Daoy (cell line): ENCODE data around the gene ACADS. TPM values are rescaled to one million over a fixed set of nuclear protein-coding genes. Genes with fewer than 3 reads are reported as not detected.

ENCODE experiments used
- DNase-seq: peaks from one replicate; pipeline ENCODE4 v3.0.0-alpha.2; 2015; ENCODE audit warnings: low read depth
- total RNA-seq: library from RNA; depleted of rRNA; stranded (reverse); fragments of >200 nt; shearing (Covaris generic); gene quantifications from 2 replicates; pipeline ENCODE4 v1.2.3, GENCODE V29; 2014

Gene ACADS
- total RNA-seq, 1 experiment from 2014 or later = 10.9 TPM

DNA sequence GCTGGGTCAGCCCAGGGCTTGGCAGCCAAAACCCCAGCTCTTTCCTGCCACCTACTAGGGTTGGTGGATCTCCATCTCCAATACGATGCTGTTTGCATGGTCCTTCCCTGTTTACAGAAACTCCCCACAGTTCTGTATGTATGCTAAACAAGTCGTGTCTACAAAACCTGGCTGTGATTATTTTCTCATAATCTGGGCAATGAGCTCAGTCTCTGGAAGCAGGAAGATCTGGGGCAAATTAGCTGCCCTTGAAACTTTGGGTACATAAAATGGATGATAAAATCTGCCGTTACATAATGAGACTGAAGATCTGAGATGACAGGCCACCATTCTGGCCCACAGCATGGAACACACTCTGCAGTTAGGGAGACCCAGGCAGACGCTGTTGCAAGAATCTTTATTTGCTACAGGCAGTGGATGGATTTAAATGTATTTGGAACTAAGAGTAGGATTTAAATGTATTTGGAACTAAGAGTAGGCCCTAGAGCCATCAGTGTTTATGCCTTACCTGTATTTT lies 31.7 kb downstream of the ACADS start:
- DNase-seq = no peak

DNA sequence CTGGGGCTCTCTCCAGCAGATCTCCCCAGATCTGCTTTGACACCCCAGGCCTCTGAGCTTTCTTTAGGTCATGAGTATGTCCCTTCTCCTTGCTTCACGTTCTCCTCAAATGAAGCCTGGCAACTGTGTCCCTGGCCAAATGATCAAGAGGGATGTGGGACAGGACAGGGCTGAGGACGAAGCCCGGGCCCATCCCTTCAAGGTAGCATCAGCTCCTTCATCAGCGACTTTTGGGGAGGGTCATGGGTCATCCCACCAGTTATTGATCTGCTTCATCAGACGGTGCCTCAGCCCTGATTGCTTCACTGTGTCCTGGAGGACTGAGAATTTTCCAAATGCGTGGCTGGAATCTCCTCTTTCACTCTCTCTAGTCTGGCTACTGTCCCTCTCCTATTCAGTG lies 32.3 kb downstream of the ACADS start:
- no peak for DNase-seq

DNA sequence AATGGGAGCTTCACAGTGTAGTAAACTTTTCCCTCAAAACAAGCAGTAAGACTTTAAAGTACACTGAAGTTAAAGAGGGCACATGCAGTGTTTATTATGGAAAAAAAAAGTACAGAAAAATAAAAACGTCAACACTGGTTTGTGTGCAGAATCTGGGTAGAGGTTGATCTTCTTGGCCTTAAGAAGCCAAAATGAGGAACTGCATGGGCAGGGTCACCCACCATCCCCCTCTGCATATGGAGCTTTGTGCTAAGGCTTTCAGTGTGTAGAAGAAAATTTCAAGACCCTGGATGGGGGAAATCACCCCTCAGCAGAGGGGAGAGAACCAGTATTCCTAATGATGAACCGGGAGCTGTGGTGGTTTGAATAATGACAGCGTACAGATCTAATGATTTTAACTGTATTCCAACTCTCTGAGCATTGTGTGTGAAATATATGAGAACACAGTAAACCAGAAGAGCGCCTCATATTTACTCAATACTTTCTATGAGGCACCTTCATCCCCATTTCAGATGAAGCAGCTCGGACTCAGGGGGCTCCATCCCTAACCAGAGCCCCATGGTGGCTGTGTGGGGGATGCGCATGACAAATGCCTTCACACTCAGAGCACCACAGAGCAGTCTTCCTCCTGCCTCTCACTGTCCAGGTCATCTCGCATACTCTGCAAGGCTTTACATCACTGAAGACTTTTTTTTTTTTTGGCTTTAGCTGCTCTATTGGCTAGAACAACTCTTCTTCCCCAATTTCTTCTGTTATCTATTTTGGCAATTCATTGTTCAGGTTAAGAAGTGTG lies 33.4 kb downstream of the ACADS start:
- DNase-seq = no peak

DNA sequence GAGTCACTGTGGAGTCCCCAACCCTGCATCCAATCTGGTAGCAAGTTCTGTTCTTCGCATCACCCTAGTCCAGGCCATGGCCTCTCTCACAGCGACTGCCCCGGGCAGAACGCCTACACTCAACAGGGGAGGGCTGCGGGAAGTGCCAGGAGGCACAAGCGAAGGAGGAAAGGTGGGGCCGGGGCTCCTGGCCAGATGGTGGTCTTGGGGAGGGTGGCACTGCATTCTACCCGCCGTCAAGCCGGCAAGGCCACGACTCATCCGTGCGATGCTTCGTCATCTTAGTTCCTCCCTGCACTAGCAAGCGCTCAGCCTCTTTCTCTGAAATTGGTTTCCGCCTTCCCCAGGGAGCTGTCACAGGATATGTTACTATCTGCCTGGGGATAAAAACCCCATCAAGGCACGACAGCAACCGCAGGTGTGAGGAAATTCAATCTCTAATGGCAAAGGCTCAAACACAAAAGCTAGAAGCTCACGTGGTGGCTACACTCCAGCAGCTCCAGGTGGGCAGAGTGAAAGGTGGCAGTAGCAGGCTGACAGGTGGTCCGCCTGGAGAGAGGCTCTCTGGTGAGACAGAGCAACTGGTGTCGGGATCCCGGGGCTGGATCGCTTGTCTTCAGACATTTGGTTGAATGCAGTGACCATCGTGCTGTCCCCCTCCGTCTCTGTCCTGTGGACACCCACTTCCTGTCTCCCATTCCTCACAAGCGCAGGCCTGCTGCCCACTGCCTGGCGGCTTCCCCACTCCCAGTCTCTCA lies 34.1 kb downstream of the ACADS start:
- DNase-seq = no peak

DNA sequence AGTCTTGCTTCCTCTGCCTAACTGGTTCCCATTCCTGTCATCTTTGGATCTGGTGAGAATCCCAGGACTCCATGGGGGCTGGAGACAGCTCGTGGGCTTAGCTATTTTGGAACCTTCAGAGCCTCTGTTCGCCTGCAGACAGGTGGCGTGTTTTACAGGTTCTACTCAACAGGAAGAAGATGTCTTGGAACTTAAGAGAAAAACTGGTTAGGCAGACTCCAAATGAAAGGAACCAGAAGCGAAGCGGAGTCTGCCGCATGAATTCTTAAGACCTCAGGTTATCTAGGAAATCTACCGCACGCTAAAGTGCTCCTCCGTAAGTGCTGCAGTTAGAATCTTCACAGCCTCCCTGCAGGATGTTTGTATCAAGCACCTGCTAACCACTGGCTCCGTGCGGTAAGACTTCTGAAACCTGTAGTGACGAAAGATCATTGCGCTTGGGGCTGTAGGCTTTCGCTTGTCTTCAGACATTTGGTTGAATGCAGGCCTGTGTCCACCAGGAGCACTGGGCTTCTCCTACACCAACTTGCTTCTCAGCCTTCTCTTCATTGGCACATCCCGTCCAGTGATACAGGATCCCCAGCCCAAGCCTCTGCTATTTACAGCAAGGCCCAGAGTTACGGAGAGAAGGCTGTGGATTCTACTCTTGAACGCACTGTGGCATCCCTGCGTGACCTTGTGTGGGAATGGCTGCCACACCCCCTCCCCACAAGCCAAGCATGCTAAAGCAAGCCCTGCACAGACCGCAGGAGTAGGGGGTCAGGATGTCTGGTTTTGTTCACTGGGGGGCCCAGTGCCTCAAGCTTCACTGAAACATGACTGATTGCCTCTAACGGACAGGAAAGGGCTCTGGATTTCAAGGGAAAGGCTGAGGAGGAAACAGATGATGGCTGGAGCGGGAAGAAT lies 35.0 kb downstream of the ACADS start:
- no peak for DNase-seq

DNA sequence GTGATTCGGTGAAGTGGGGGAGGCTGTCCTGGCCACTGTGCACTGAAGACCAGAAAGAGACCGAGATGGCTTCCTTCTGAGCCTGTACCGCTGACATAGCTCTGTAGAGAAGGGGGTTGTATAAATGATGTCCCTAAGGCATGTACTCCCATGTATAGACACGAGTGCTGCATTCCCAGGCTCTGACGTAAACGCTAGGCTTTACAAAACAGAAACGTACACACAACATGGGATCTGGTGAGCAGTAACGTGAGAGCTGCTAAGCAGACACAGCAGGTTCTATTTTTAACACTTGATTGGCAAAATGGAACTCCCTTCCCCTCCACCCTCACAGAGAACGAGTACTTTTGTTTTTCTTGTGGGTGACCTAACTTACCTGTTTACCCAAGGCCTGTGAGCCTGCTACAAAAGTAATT lies 35.9 kb downstream of the ACADS start:
- no peak for DNase-seq

DNA sequence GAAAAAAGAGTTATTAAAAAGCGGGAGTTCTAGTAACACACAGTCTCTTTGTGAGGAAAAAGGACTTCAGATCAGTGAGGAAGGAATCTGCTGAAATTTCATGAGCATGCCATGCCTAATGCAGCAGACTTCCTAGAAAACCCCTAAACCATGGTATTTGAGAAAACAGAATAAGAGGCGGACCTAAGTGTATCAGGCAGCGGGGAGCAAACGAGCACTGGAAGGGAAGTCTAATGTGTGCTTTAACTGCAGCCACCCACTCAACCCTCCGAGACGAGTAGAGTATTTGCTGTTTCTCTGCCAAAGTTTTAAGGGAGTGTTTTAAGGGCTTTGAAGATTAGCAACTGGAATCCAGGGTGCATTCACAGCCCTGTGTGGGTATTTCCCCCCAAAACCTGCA lies 36.5 kb downstream of the ACADS start:
- no peak for DNase-seq

DNA sequence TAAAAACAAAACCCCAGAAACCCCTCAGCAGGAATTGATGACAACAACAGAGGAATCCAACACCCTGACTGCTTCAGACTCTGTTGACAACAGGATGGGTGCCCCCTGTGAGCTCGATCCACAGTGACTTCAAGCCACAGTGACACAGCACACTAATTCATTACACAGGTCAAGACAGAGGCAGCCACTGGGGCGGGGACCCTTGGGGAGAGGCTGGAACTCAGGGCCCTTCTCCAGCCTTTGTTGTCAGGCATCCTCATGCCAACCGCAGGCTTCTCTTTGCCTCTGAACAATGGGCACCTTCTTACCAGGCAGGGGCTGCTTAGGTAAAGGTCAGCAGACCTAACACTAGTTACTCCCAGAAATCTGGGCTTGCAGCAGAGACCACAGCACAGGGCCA lies 37.6 kb downstream of the ACADS start:
- DNase-seq = no peak

DNA sequence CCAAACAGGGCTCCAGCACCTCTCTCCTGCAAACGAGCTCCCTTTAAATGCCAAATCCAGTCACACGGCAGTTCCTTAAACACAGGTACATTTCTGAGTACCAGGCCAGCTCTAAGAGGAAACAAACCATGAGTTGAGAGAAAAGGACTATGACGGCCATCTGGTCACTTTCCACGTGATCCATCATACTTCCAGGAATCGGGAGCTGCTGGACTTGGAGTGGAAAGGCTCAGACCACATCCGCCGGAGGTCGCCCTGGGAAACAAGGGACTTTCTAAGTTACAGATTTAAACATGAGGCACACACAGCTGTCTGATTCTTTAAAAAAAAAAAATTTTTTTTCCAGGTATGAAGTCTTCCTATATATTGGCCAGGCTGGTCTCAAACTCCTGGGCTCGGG lies 39.2 kb downstream of the ACADS start:
- DNase-seq = no peak

DNA sequence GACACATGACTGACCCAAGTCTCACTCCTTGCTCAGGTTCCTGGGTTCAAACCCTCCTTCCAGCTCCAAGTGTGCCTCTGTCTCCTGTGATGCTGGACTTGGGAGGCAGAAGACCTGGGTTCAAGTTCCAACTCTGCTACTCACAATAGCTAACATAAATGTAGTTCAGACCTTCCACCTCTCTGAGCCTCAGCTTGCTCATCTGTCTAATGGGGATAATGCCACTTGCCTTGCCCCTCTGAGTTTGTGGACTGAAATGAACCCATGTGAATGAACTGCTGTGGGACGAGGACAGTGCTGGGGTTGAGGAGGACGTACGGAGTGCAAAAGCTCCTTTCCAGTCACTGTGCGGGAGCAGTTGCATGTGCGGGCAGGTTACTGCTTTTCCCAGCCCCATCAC lies 40.9 kb downstream of the ACADS start:
- DNase-seq = no peak

DNA sequence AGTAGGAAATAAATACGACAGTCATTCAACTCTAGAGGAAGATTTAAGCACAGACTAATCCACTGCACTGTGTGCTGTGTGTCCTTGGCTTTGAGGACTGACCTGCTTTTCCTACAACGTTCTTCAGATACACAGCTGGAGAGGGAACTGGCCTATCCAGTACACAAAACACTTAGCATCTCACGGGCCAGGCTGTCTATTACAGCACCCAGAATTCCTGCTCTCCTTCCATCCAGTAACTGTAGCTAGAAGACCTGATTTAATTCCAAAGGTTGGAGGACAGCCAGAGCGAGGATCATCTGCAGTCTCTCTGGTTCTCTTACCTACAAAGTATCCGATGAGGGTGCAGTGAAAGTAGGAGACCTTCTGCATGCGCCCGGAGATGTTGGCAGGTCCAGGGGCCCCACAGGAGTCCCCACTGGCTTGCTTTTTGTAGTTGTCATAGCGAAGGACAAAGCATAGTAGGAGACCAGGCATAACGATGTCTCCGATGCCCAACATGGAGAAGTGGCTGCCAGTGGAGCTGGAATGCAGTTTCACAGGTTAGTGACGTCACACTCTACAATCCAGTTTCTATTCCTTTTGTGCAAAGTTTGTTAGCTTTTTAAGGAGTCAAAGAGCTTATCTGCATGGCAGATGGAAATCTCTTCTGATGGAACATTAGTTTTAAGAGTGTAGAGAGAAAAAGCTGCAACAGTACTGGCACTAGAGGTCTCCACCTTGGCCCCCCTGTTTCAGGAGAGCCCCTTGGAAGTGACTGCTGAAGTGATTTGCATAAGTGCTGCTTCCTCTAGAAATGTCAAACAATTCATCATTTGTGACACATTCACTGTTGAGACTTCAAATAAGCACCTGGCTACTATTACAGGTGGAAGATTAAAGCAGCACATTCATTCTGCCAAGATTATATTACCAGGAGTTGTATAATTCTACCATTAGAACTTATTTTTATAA lies 41.7 kb downstream of the ACADS start:
- no peak for DNase-seq

DNA sequence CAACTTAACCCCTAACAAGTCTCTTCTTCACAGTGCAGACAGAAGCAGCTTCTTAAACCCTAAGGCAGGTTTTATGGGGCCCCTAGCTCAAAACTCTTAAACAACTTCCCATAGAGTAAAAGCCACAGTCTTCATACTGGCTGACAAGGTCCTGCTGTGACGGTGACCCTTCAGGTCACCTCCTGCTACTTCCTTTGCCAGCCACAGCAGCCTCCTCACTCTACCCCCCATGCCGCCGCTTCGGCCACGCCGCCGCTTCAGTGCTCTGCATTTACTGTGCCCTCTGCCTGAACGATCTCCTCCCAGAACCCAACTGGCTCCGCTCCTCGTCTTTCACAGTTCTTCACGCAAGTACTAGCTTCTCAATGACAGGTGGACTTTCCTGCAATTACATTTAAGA lies 45.5 kb downstream of the ACADS start:
- DNase-seq = no peak

DNA sequence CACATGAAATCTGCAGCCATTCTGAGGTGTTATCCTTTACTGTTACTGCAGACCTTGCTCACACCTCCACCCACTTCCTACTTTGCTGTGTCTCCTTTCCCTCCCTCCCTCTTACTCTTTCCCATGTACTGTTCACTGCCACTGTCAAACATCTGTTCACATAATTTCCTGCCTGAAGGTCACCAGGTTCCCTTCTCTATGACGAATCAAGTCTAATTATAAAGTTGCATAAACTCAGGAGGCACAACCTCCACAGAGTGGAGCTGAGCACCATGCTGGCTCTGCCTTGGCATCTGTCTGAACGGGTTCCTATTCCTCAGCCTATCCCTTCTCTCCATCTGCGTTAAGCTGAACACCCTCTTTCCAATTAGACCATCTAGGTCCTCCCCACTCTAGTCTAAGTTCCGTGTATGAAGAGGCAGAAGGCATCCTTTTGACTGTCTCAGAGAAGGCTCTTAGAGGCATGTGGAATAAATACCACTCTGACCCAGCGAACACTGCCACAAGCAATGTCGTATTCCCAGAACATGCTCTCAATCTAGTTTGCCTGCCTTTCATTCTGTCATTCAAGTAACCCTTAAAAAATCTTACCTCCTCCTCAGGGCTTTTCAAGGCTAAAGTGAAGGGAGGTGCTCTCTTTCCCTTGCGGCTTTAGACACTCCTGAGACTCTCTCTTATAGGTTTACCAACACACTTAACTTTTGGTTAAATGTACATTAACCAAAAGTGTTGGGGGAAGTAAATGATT lies 48.7 kb downstream of the ACADS start:
- DNase-seq = no peak

DNA sequence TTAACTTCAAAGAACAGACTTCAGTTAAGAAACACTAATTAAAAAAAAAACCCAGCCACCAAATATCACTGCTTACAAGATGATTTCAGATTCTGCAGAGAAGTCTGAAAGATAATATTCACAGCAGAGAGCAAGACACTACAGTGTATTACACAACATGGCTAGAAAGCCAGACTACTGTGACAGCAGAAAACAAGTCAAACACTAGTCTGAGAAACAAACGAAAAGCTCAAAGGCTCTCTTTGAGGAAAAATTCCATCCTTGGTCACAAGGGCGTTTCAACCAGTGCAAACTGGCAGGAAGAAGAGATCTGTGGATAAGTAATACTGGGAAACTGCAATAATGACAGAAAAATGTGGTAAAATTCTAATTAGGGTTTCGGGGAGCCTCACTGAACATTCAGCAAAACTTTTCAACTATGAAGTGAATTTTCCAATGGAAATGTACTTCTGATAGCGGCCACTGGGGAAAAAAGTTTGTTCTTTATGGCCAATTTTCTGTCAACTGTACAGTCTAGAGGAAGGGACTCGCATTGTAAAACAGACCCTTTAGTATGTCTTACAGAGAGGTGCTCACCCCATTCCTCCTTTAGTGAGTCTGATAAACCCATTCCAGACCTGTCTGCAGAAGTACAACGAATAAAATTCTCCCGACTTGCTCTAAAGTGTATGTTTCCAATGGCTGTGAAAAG lies 50.4 kb downstream of the ACADS start:
- DNase-seq = no peak

DNA sequence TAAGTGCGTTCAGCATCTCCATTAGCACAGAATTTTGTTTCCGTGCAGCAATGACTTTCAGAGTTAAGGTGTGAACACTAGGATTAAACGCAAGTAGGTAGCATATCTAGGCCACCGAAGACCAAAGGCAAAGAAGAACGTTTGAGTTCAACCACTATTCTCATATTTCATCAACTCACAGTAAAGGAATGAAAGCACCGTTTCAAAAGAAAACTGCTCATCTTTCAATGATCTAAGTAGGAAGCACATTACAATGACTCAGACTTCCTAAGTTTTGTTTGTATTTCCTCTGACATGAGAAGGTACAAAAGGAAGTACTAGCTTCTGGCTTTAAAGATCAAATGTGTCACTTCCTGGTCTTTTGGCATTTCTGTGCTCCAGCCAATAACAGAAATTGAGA lies 57.6 kb downstream of the ACADS start:
- DNase-seq = peak; percentile 33

DNA sequence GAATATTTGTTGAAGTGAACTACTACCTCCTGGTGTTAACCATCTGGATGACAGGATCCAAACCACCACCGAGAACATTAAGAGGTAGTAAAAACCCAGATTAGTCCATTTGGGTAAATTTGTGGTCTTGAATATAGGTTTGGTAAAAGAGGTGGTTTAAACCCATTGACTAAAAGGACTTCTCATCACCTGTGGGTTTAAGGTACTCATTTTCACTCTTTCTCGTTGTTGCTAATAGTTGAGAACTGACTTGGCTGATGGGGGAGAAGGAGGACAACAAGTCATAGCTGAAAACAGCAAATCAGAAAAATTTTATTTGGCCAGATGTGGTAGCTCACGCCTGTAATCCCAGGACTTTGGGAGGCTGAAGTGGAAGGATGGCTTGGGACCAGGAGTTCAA lies 59.2 kb downstream of the ACADS start:
- DNase-seq = no peak

DNA sequence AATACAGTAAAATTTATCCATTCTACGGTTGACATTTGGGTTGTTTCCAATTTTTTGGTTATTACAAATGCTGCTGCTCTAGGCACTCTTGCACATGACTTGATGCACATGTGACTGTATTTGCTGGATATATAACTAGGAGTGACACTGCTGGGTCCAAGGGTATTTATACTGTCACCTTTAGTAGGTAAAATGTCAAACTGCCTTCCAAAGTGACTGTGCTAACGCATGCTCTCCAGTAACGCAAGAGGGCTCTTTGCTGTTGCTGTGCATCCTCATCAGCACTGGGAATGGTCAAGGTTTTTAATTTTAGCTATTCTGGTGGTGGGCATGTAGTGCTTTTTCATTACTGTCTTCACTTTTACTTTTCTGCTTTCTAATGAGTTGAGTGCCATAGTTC lies 62.3 kb downstream of the ACADS start:
- DNase-seq = no peak
